HEK293 (cell line): ENCODE measurements around the gene ZC3H18.
"Not testable (repeated sequence)": the region's sequence is repeated elsewhere in the genome, so short reads cannot be mapped to it uniquely, and the experiment has no call there.

Experiments
- ATF2 ChIP-seq: fragments of 450-650 bp; formaldehyde crosslinking; IDR thresholded peaks from 2 replicates; pipeline ENCODE4 v1.5.1; 2016; ENCODE audit warnings: missing biosample characterization, missing genetic modification characterization, low read depth
- ZBTB21 ChIP-seq: fragments of 450-650 bp; formaldehyde crosslinking; IDR thresholded peaks from 2 replicates; pipeline ENCODE4 v1.5.1; 2017; ENCODE audit warnings: missing biosample characterization, missing genetic modification characterization
- ZNF121 ChIP-seq: fragments of 450-650 bp; formaldehyde crosslinking; IDR thresholded peaks from 2 replicates; pipeline ENCODE4 v1.5.1; 2016; ENCODE audit warnings: missing biosample characterization, missing genetic modification characterization
- ZNF274 ChIP-seq, 2 experiments: fragments of 200-500 bp in 1 of 2; fragments of 450-650 bp in 1 of 2; sonication (Bioruptor generic) in 1 of 2; formaldehyde crosslinking in 1 of 2; IDR thresholded peaks; 2 replicates each; pipeline versions ENCODE4 v1.5.1 to v1.6.1; 2014 to 2016; ENCODE audit warnings: borderline replicate concordance in 1 of 2, inconsistent platforms in 1 of 2, low read length in 1 of 2, missing biosample characterization in 1 of 2, missing genetic modification characterization in 1 of 2
- ZNF416 ChIP-seq: fragments of 450-650 bp; formaldehyde crosslinking; IDR thresholded peaks from 2 replicates; pipeline ENCODE4 v1.5.1; 2016; ENCODE audit warnings: missing biosample characterization, missing genetic modification characterization
- ZNF747 ChIP-seq: fragments of 450-650 bp; formaldehyde crosslinking; IDR thresholded peaks from 2 replicates; pipeline ENCODE4 v1.5.1; 2016; ENCODE audit warnings: missing biosample characterization, missing genetic modification characterization
- ZNF843 ChIP-seq: fragments of 450-650 bp; formaldehyde crosslinking; IDR thresholded peaks from 2 replicates; pipeline ENCODE4 v1.5.1; 2016; ENCODE audit warnings: missing biosample characterization, missing genetic modification characterization
- TF ChIP-seq, protein P1 (sequence below): fragments of 450-650 bp; formaldehyde crosslinking; IDR thresholded peaks from 2 replicates; pipeline ENCODE4 v1.5.1; 2016; ENCODE audit warnings: missing biosample characterization, missing genetic modification characterization
- TF ChIP-seq, protein P2 (sequence below): fragments of 450-650 bp; formaldehyde crosslinking; optimal IDR thresholded peaks from 2 replicates; pipeline ENCODE3; 2016; ENCODE audit warnings: missing biosample characterization, mild to moderate bottlenecking, missing genetic modification characterization

DNA sequence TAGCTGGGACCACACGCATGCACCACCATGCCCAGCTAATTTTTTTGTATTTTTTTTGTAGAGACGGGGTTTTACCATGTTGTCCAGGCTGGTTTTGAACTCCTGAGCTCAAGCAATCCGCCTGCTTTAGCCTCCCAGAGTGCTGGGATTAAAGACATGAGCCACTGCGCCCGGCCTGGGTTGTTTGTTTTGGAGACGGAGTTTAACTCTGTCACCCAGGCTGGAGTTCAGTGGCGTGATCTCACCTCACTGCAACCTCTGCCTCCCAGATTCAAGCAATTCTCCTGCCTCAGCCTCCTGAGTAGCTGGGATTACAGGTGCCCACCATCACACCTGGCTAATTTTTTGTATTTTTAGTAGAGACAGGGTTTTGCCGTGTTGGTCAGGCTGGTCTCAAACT lies 39.2 kb downstream of the ZC3H18 start:
- TF ChIP-seq, protein P1, sequence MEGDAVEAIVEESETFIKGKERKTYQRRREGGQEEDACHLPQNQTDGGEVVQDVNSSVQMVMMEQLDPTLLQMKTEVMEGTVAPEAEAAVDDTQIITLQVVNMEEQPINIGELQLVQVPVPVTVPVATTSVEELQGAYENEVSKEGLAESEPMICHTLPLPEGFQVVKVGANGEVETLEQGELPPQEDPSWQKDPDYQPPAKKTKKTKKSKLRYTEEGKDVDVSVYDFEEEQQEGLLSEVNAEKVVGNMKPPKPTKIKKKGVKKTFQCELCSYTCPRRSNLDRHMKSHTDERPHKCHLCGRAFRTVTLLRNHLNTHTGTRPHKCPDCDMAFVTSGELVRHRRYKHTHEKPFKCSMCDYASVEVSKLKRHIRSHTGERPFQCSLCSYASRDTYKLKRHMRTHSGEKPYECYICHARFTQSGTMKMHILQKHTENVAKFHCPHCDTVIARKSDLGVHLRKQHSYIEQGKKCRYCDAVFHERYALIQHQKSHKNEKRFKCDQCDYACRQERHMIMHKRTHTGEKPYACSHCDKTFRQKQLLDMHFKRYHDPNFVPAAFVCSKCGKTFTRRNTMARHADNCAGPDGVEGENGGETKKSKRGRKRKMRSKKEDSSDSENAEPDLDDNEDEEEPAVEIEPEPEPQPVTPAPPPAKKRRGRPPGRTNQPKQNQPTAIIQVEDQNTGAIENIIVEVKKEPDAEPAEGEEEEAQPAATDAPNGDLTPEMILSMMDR (tag by site-specific recombination): not testable (repeated sequence)
- TF ChIP-seq ZNF121 (tag by site-specific recombination); ZNF416; ZNF274 (IDR thresholded peaks at IDR 0.05; ENCODE audit: low read length); ZNF274 (tag by site-specific recombination; IDR thresholded peaks at IDR 0.05; ENCODE audit: borderline replicate concordance); ZNF843 (tag by site-specific recombination); ATF2 (tag by site-specific recombination); ZBTB21 (tag by site-specific recombination); ZNF747 (tag by site-specific recombination): not testable (repeated sequence)
- TF ChIP-seq, protein P2, sequence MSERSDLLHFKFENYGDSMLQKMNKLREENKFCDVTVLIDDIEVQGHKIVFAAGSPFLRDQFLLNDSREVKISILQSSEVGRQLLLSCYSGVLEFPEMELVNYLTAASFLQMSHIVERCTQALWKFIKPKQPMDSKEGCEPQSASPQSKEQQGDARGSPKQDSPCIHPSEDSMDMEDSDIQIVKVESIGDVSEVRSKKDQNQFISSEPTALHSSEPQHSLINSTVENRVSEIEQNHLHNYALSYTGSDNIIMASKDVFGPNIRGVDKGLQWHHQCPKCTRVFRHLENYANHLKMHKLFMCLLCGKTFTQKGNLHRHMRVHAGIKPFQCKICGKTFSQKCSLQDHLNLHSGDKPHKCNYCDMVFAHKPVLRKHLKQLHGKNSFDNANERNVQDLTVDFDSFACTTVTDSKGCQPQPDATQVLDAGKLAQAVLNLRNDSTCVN (tag by site-specific recombination): not testable (repeated sequence)
